ENCODE measurements around the gene RAP1GAP2.
A peak's percentile ranks its signal among the peaks of the same experiment; 100 is the strongest.

Gene RAP1GAP2

GRCh38 chr17:2921443-2921842 lies 125.2 kb downstream of the RAP1GAP2 start:
- no peak for DNase-seq

GRCh38 chr17:2924211-2924610 lies 128.0 kb downstream of the RAP1GAP2 start:
- DNase-seq = no peak

- no peak for DNase-seq
Measured at GRCh38 chr17:2925011-2925410, 128.8 kb downstream of the RAP1GAP2 start.

- no peak for DNase-seq
Measured at GRCh38 chr17:2926019-2926650, 129.9 kb downstream of the RAP1GAP2 start.

- DNase-seq = no peak
Measured at GRCh38 chr17:2928294-2928890, 132.2 kb downstream of the RAP1GAP2 start.

DNA sequence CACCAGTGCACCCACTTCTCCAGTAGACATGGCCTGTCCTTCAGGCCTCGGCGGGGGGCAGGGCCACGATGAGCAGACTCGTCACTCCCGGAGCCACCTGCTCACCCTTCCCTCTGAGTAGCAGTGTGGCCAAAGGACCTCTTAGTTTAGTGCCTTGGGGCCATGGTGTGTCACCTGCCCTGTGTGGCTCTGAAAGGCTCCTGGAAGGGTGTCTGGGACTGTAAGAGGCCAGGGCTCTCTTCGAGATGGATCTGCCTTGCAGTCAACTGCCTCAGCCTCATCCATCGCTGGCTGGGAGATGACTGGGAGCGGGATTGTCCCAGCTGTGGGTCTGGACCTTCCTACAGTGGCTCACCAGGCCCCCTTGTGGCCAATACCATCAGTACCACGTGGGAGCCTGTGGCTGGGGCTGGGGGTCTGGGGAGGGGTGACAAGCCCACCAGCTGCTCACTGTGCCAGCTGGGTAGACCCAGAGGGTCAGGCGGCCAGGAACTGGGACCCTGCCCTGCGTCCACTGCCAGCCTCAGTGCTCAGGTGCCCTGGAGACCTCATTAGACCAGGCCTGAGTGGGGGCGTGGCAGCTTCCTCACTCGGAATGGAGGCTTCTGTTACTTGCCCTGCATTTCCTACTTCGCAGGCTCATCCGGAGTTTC lies 133.8 kb downstream of the RAP1GAP2 start:
- DNase-seq = peak; percentile 22

- no peak for DNase-seq
Measured at GRCh38 chr17:2931876-2932275, 135.6 kb downstream of the RAP1GAP2 start.

DNA sequence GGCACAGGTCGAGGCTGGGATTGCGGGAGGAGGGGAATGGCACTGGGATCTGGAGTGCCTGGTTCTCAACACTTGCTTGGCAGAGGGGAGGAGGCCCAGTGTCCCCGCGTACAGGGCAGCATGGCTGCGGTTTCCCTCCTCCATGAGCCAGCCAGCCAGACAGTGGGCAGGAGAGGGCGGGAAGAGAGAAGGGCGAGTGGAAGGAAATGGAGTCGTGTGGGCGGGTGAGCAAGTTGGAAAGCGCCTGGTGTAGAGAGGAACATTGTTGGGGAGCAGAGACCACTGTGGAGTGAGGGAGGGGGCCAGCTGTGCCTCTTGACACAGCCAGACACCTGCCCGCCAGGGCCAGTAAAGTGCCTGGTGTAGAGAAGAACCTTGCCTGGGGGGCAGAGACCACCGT lies 136.7 kb downstream of the RAP1GAP2 start:
- no peak for DNase-seq

- DNase-seq = no peak
Measured at GRCh38 chr17:2933606-2934005, 137.4 kb downstream of the RAP1GAP2 start.

- no peak for DNase-seq
Measured at GRCh38 chr17:2935632-2936031, 139.4 kb downstream of the RAP1GAP2 start.

- DNase-seq = no peak
Measured at GRCh38 chr17:2936351-2936750, 140.1 kb downstream of the RAP1GAP2 start.

- no peak for DNase-seq
Measured at GRCh38 chr17:2936771-2937321, 140.6 kb downstream of the RAP1GAP2 start.

- DNase-seq = no peak
Measured at GRCh38 chr17:2937331-2938003, 141.2 kb downstream of the RAP1GAP2 start.

DNA sequence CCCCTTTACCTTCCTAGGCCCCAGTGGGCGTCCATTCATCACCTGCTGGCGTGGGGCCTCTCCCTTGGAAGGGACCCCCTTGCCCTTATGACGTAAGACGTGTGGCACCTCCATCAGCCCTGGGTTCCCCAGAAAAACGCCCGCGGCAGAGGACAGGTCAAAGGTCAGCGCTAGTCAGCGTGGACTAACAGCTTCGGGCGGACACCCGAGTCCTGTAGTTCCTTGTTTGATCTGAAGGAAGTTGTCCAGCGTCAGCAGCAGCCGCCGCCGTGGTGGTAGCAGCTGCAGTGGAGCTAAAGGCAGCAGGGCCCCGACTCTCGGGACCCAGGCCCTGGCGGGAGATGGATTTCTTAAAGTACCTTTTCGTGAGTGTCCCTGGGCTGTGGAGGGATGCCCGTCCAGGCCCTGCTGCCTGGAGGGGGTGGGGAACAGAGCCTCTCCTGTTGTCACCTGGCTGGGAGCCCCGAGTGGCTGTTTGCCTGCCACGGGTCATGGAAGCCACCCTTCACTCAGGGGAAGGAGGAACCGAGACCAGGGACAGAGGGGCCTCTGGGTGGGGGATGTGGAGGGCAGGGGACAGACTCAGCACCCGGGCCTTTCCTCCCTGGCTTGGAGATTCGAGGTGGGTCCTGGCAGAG lies 143.6 kb downstream of the RAP1GAP2 start:
- DNase-seq = no peak

GRCh38 chr17:2940352-2940751 lies 144.1 kb downstream of the RAP1GAP2 start:
- no peak for DNase-seq

- no peak for DNase-seq
Measured at GRCh38 chr17:2943981-2944380, 147.7 kb downstream of the RAP1GAP2 start.

DNA sequence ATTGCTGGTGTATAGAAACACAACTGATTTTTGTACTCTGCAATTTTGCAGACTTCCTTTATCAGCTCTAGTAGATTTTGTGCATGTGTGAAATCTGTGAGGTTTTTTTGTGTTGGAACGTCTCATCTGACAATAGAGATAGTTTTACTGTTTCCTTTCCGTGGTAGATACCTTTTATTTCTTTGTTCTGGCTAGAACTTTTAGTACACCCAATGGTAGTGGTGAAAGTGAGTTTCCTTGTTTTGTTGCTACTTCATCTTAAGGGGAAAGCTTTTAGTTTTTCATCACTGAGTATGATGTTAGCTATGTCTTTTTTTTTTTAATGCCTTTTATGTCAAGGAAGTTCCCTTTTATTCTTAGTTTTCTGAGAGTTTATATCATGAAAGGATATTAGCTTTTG lies 149.1 kb downstream of the RAP1GAP2 start:
- DNase-seq = no peak

GRCh38 chr17:2946144-2946543 lies 149.9 kb downstream of the RAP1GAP2 start:
- no peak for DNase-seq

- no peak for DNase-seq
Measured at GRCh38 chr17:2947588-2947950, 151.3 kb downstream of the RAP1GAP2 start.

DNA sequence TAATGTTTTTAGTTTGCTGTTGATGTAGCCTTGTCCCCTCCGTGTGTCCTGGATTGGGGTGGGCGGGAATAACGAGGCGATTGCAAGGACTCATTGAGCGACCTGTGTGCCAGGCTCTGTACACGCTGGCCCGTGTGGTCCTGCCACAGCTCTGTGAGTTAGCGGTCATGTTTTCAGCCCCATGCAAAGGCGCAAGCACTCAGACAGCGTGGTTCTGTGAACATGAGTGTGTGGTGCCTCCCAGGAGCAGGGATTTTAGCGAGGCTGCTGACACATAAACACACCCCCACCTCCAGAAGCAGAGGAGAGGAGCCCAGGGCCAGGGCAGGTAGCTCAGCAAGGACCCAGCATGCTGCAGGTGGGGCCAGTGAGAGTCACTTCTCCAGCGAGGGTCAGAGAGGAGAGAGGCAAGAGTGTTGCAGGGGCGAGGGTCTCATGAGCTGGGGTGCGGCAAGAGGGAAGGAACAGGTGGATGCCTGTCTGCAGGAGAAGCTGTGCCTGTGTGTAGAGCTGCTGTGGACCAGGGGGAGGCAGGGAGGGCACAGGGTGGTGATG lies 151.8 kb downstream of the RAP1GAP2 start:
- no peak for DNase-seq

DNA sequence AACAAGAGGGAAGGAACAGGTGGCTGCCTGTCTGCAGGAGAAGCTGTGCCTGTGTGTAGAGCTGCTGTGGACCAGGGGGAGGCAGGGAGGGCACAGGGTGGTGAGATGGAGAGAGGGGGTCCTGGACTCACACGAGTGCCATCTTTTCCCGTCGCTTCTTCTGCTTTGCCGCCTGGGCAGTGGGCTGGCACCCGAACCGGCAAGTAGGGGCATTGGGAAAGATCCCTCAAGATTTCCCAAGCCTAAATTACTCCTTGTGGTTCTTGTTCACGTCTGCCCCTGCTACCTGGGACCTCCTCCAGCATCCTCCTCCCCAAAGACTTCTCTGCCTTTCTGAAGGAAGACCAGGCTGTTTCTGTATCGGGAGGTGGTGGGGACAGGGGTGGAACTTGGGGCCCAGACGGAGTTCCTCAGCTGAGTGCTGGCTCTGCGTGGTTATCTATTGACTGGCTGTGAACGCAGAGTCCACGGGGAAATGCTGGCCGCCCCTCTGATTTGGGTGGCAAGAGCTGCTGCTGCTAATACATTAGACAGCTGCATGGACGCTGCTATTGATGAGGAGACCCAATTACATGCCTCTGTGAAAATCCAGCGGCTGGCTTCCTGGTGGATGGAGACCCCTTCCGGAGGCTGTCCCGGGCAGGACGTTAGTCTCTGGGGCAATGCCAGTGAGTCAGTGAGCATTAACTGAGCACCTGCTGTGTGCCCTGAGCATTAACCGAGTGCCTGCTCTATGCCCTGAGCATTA lies 152.7 kb downstream of the RAP1GAP2 start:
- no peak for DNase-seq

GRCh38 chr17:2949469-2950044 lies 153.3 kb downstream of the RAP1GAP2 start:
- DNase-seq = no peak
